SK-N-SH (cell line): ENCODE results near the gene PHACTR2. TPM values are rescaled to one million over a fixed set of nuclear protein-coding genes. Genes with fewer than 3 reads are reported as not detected.

Source experiments
- CTCF ChIA-PET: fragments of 300-600, 350-600 bp; formaldehyde crosslinking; extraction: SDS; loops from one replicate; lab custom pipeline; 2021; lab: Yijun Ruan, JAX
- POLR2A ChIA-PET: fragments of 350-600 bp; sonication (Branson Sonifier 250); formaldehyde crosslinking; extraction: SDS; loops from one replicate; lab custom pipeline; 2020; ENCODE audit warnings: antibody characterized with exemption, inconsistent platforms; lab: Yijun Ruan, JAX
- DNase-seq: peaks from one replicate; pipeline ENCODE4 v3.0.0; 2012
- H2AFZ ChIP-seq: fragments of 200-600 bp; sonication (generic); 2 replicates; pipeline ENCODE4 v1.8.1; 2016; ENCODE audit warnings: antibody characterized with exemption, mild to moderate bottlenecking, low read depth
- H3F3A ChIP-seq: fragments of 200-600 bp; sonication (generic); replicated peaks from 2 replicates; pipeline ENCODE3; 2016; ENCODE audit warnings: antibody characterized with exemption, mild to moderate bottlenecking; ENCODE audit not compliant: insufficient read depth
- H3K27ac ChIP-seq, 2 experiments: fragments of 200-500 bp in 1 of 2; fragments of 200-600 bp in 1 of 2; sonication (Bioruptor generic) in 1 of 2; sonication (generic), shearing (Covaris generic) in 1 of 2; 2 replicates each; pipeline versions ENCODE4 v1.5.1 to v1.6.1; 2014 to 2016; ENCODE audit warnings: low read depth in 2 of 2, inconsistent platforms in 1 of 2, low read length in 1 of 2, mild to moderate bottlenecking in 1 of 2, mixed read lengths in 1 of 2
- H3K27me3 ChIP-seq: fragments of 200-600 bp; sonication (generic), shearing (Covaris generic); 2 replicates; pipeline ENCODE4 v1.6.1; 2016; ENCODE audit warnings: mixed run types; ENCODE audit not compliant: insufficient read depth
- H3K36me3 ChIP-seq, 2 experiments: fragments of 200-500 bp in 1 of 2; fragments of 200-600 bp in 1 of 2; sonication (Bioruptor generic) in 1 of 2; sonication (generic) in 1 of 2; replicated peaks in 1 of 2; 2 replicates each; pipeline versions ENCODE3 to v1.5.1; 2014 to 2016; ENCODE audit warnings: low read length in 1 of 2, mild to moderate bottlenecking in 1 of 2; ENCODE audit not compliant: insufficient read depth in 2 of 2, control insufficient read depth in 1 of 2
- H3K4me1 ChIP-seq, 2 experiments: fragments of 200-500 bp in 1 of 2; fragments of 200-600 bp in 1 of 2; sonication (Bioruptor generic) in 1 of 2; sonication (generic), shearing (Covaris generic) in 1 of 2; 2 replicates each; pipeline versions ENCODE4 v1.5.1 to v1.6.1; 2014 to 2016; ENCODE audit warnings: low read depth in 1 of 2, low read length in 1 of 2, mixed run types in 1 of 2; ENCODE audit not compliant: insufficient read depth in 2 of 2, control insufficient read depth in 1 of 2
- H3K4me2 ChIP-seq: fragments of 200-600 bp; sonication (generic), shearing (Covaris generic); 2 replicates; pipeline ENCODE4 v1.6.1; 2017; ENCODE audit warnings: mixed run types
- H3K4me3 ChIP-seq, 2 experiments: fragments of 200-500 bp in 1 of 2; fragments of 200-600 bp in 1 of 2; sonication (Bioruptor generic) in 1 of 2; sonication (generic), shearing (Covaris generic) in 1 of 2; 2 replicates each; pipeline versions ENCODE4 v1.5.1 to v1.8.1; 2014 to 2016; ENCODE audit warnings: low read depth in 2 of 2, inconsistent platforms in 1 of 2, low read length in 1 of 2, mild to moderate bottlenecking in 1 of 2, mixed read lengths in 1 of 2, moderate library complexity in 1 of 2
- H3K79me2 ChIP-seq: fragments of 200-600 bp; sonication (generic); 2 replicates; pipeline ENCODE4 v1.8.1; 2017; ENCODE audit warnings: mild to moderate bottlenecking; ENCODE audit not compliant: insufficient read depth
- H3K9ac ChIP-seq: fragments of 200-600 bp; sonication (generic); 2 replicates; pipeline ENCODE4 v1.6.1; 2017; ENCODE audit warnings: mixed run types
- H3K9me2 ChIP-seq: fragments of 200-600 bp; sonication (generic); 2 replicates; pipeline ENCODE4 v1.6.1; 2017; ENCODE audit warnings: mixed run types
- H3K9me3 ChIP-seq: fragments of 200-600 bp; sonication (generic); 2 replicates; pipeline ENCODE4 v1.6.1; 2017; ENCODE audit warnings: mixed run types, mild to moderate bottlenecking, moderate library complexity
- H4K20me1 ChIP-seq: fragments of 200-600 bp; sonication (generic); 2 replicates; pipeline ENCODE4 v1.6.1; 2017; ENCODE audit warnings: mild to moderate bottlenecking, mixed run types; ENCODE audit not compliant: insufficient read depth
- ELF1 ChIP-seq: IDR thresholded peaks from 2 replicates; pipeline ENCODE4 v1.4.0; 2012
- EP300 ChIP-seq, 2 experiments: IDR thresholded peaks; 2 replicates each; pipeline versions ENCODE4 v1.4.0 to v1.6.1; 2012; ENCODE audit warnings: borderline replicate concordance in 1 of 2, low read depth in 1 of 2, low read length in 1 of 2
- FOSL2 ChIP-seq: IDR thresholded peaks from 2 replicates; pipeline ENCODE4 v1.4.0; 2012; ENCODE audit warnings: low read depth, mild to moderate bottlenecking, moderate library complexity, borderline replicate concordance
- GABPA ChIP-seq: IDR thresholded peaks from 2 replicates; pipeline ENCODE4 v1.4.0; 2012; ENCODE audit warnings: low read depth, mild to moderate bottlenecking
- MXI1 ChIP-seq: IDR thresholded peaks from 2 replicates; pipeline ENCODE4 v1.6.1; 2012; ENCODE audit warnings: mild to moderate bottlenecking, low read depth, low read length, improper control_type of control experiment
- NFIC ChIP-seq: IDR thresholded peaks from 2 replicates; pipeline ENCODE4 v1.4.0; 2012; ENCODE audit warnings: borderline replicate concordance
- RCOR1 ChIP-seq: fragments of 150-350 bp; IDR thresholded peaks from 2 replicates; pipeline ENCODE4 v1.6.1; 2017; ENCODE audit warnings: antibody characterized with exemption, low read length
- SMC3 ChIP-seq: IDR thresholded peaks from 2 replicates; pipeline ENCODE4 v1.6.1; 2012; ENCODE audit warnings: low read depth, low read length, improper control_type of control experiment
- TCF12 ChIP-seq: IDR thresholded peaks from 2 replicates; pipeline ENCODE4 v1.4.0; 2012
- TEAD4 ChIP-seq: IDR thresholded peaks from 2 replicates; pipeline ENCODE4 v1.4.0; 2012; ENCODE audit warnings: mild to moderate bottlenecking, borderline replicate concordance; ENCODE audit not compliant: insufficient read depth
- WGBS: methylation state at CpG from one replicate; pipeline ENCODE4 v1.1.6; 2017; ENCODE audit warnings: low lambda C conversion rate; 5-methylcytosine and 5-hydroxymethylcytosine counted together
- polyA plus RNA-seq, 3 experiments: library from polyadenylated mRNA; depleted of rRNA; stranded (reverse); fragments of >200 nt; gene quantifications; 2 replicates each; pipeline ENCODE4 v1.2.3, GENCODE V29; 2012
- TF ChIP-seq, protein P1 (sequence below): IDR thresholded peaks from 2 replicates; pipeline ENCODE4 v1.6.1; 2012; ENCODE audit warnings: mild to moderate bottlenecking, low read depth, low read length, moderate library complexity
- TF ChIP-seq, protein P2 (sequence below): fragments of 150-350 bp; IDR thresholded peaks from 2 replicates; pipeline ENCODE4 v1.6.1; 2016; ENCODE audit warnings: mild to moderate bottlenecking, low read depth, low read length

The PHACTR2 gene
- polyA plus RNA-seq, 1 of the 3 experiments (the other 2 are of a cell fraction): 5.0 TPM

DNA sequence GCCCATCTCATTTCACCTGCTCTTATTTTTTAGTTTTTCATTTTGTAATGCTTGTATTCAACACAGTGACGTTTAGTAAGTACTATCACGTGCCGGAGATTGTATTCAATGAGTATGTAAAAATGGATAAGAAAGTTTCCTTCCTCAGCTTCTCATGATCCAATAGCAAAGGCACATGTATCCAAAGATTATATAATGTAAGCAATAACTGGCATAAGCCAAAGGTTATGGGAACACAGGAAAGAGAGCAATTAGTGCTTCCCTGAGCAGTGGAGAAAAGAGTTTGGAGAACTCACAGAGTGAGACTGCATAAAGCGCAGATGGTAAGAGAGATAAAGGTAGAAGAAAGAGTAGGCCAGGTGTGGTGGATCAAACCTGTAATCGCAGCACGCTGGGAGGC, 143.6 kb downstream of the PHACTR2 start:
- POLR2A ChIA-PET: no interaction called here

DNA sequence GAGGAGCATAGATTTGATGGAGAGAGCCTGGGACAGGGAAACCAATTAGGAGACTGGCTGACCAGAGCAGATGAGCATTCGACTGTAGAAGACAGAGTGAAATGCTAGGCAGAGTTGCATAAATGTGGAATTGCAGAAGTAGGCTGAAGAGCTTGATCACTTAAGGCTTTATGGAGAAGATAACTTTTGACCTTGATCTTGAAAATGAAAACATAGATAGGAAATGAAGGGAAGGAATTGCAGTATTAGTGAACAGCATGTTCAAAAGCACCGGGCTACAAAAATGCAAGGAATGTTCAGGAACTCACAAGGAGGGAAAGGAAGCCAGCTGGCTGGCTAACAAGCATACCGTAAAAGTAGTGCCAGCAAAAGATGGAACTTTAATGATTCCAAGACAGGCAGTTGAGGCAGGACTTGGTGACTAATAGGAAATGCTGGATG, 144.8 kb downstream of the PHACTR2 start:
- WGBS: 45% methylated on average over 3 of the region's 3 CpGs
- H3K9ac ChIP-seq: no peak overlapping the region
- H2AFZ ChIP-seq: no peak overlapping the region
- no peaks in the 10 kb centered on the region for H3K9me2 ChIP-seq
- H3K36me3 ChIP-seq: peaks cover 0 to 23% of the 10 kb centered on the region in 2 experiments
- DNase-seq: no peak
- H3K27ac ChIP-seq: no peak overlapping the region
- no peaks in the 10 kb centered on the region for H3K27me3 ChIP-seq
- TF ChIP-seq GABPA (no peak), NFIC (peak; percentile 31; the same call in 1 of the 2 replicates), TCF12 (peak; percentile 47), FOSL2 (0 out of 2 replicates have a peak, but pooled peaks have one; percentile 4), RCOR1 (no peak)
- TF ChIP-seq, all 33 proteins: peak for 3
- Histone ChIP-seq H3K4me1 (no peaks in the 10 kb centered on the region), H4K20me1 (no peaks in the 10 kb centered on the region), H3K4me3 (no peak overlapping the region), H3K9me3 (no peaks in the 10 kb centered on the region), H3F3A (no peaks in the 10 kb centered on the region), H3K4me2 (no peak overlapping the region), H3K79me2 (no peaks in the 10 kb centered on the region)
- ChIA-PET CTCF (no interaction called here), POLR2A (no interaction called here)

More for the DNA sequence above, 143.6 kb downstream of the PHACTR2 start:
- Histone ChIP-seq H3K4me2 (no peak overlapping the region), H3K9me3 (no peaks in the 10 kb centered on the region), H2AFZ (no peak overlapping the region), H3K27me3 (no peaks in the 10 kb centered on the region), H3K4me1 (no peaks in the 10 kb centered on the region), H3K9ac (no peak overlapping the region), H4K20me1 (no peaks in the 10 kb centered on the region), H3K4me3 (no peak overlapping the region), H3K9me2 (no peaks in the 10 kb centered on the region), H3F3A (no peaks in the 10 kb centered on the region), H3K36me3 (peaks cover 0 to 19% of the 10 kb centered on the region in 2 experiments), H3K27ac (no peak overlapping the region), H3K79me2 (no peaks in the 10 kb centered on the region)
- TF ChIP-seq, protein P1, sequence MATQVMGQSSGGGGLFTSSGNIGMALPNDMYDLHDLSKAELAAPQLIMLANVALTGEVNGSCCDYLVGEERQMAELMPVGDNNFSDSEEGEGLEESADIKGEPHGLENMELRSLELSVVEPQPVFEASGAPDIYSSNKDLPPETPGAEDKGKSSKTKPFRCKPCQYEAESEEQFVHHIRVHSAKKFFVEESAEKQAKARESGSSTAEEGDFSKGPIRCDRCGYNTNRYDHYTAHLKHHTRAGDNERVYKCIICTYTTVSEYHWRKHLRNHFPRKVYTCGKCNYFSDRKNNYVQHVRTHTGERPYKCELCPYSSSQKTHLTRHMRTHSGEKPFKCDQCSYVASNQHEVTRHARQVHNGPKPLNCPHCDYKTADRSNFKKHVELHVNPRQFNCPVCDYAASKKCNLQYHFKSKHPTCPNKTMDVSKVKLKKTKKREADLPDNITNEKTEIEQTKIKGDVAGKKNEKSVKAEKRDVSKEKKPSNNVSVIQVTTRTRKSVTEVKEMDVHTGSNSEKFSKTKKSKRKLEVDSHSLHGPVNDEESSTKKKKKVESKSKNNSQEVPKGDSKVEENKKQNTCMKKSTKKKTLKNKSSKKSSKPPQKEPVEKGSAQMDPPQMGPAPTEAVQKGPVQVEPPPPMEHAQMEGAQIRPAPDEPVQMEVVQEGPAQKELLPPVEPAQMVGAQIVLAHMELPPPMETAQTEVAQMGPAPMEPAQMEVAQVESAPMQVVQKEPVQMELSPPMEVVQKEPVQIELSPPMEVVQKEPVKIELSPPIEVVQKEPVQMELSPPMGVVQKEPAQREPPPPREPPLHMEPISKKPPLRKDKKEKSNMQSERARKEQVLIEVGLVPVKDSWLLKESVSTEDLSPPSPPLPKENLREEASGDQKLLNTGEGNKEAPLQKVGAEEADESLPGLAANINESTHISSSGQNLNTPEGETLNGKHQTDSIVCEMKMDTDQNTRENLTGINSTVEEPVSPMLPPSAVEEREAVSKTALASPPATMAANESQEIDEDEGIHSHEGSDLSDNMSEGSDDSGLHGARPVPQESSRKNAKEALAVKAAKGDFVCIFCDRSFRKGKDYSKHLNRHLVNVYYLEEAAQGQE: no peak
- TF ChIP-seq SMC3 (no peak), ELF1 (no peak), MXI1 (no peak), TEAD4 (no peak), EP300 (IDR thresholded peaks at IDR 0.05; ENCODE audit: borderline replicate concordance in 1 of 2, low read depth in 1 of 2, low read length in 1 of 2) (no peak)
- TF ChIP-seq, protein P2, sequence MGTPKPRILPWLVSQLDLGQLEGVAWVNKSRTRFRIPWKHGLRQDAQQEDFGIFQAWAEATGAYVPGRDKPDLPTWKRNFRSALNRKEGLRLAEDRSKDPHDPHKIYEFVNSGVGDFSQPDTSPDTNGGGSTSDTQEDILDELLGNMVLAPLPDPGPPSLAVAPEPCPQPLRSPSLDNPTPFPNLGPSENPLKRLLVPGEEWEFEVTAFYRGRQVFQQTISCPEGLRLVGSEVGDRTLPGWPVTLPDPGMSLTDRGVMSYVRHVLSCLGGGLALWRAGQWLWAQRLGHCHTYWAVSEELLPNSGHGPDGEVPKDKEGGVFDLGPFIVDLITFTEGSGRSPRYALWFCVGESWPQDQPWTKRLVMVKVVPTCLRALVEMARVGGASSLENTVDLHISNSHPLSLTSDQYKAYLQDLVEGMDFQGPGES: no peak
- CTCF ChIA-PET: interaction anchor here (1.2 kb wide), 1 partner anchor 12 kb away, joined by 4 read pairs; no protein-coding TSS in a partner anchor
- DNase-seq: no peak
- WGBS: 96% methylated on average over 6 of the region's 6 CpGs
